ENCODE results near the gene KLHL22. TPM values are rescaled to one million over a fixed set of nuclear protein-coding genes. Genes with fewer than 3 reads are reported as not detected.

KLHL22 gene
- total and polyA plus RNA-seq, 2 of the 13 experiments (the other 11 are each of a cell fraction or from before 2014, with no cell fraction given), result 10.9 to 14.8 TPM

DNA sequence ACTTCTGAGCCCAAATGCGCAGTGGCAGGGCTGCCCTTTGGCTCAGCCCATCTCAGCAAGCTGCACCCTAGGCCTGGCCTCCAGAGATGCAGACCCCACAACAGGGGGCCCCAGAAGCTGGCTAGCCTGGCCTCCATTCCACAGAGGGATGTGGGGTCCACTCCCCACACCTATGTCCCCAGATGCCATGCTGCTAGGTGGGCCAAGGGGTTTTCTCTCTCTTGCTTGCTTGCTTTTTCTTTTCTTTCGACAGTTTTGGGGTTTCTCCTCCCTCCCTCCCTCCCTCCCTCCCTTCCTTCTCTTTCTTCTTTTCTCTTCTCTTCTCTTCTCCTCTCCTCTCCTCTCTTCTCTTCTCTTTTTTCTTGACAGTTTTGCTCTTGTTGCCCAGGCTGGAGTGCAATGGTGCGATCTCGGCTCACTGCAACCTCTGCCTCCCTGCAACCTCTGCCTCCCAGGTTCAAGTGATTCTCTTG lies 67.6 kb downstream of the KLHL22 start:
- Histone ChIP-seq H3K36me3 (replicated peaks in 1 of 2; ENCODE audit: control insufficient read depth in 1 of 2, insufficient read depth in 2 of 2, low read length in 2 of 2) (peaks cover 9 to 13% of the 10 kb centered on the region in 2 experiments; a peak in 4 of 5 replicates), H3K4me3 (replicated peaks in 1 of 3; ENCODE audit: insufficient read depth in 1 of 3, low read depth in 2 of 3, low read length in 3 of 3) (no peak overlapping the region), H3K4me1 (ENCODE audit: insufficient read depth, low read length) (peaks cover 22% of the 10 kb centered on the region), H3K9ac (ENCODE audit: insufficient read depth, low read depth, low read length) (no peak overlapping the region), H3K27me3 (ENCODE audit: control insufficient read depth in 1 of 2, insufficient read depth in 2 of 2, low read length in 2 of 2) (no peaks in the 10 kb centered on the region), H4K20me1 (ENCODE audit: insufficient read depth, low read length) (no peaks in the 10 kb centered on the region), H3K27ac (ENCODE audit: extremely low read length, insufficient read depth, low read length) (no peak overlapping the region), H2AFZ (ENCODE audit: low read length) (no peak overlapping the region), H3K9me3 (ENCODE audit: low read length) (no peaks in the 10 kb centered on the region), H3K79me2 (ENCODE audit: insufficient read depth, low read length) (peaks cover 2% of the 10 kb centered on the region), H3K4me2 (ENCODE audit: low read depth, low read length) (no peak overlapping the region)
- 100% methylated on average over 3 of the region's 4 CpGs for WGBS (ENCODE audit: low lambda C conversion rate)
- ChIA-PET POLR2A (no interaction called here), CTCF (ENCODE audit: low intra/inter-chr PET ratio, low total read pairs) (no interaction called here)
- DNase-seq (ENCODE audit: low spot score) (no peak), ATAC-seq (no peak), FAIRE-seq (no peak)
- in situ Hi-C loops (cut with HindIII; ENCODE audit: extremely low pct_ligation_motif_present, low pct_unique_long_range_greater_than_20kb), result no loop called here
- BruUV-seq (replicated peaks), result no TSS peak
- intact Hi-C loops (cut with micrococcal nuclease; ENCODE audit: unreplicated experiment), result loop anchor here (10.0 kb wide), 1 partner anchor 67 kb away; the partner anchor contains the start of gene KLHL22
- TF ChIP-seq MYPOP (CRISPR knock-in tag; IDR thresholded peaks at IDR 0.05) (no peak), PPARG (CRISPR knock-in tag; conservative IDR thresholded peaks at IDR 0.05) (no peak), THAP9 (CRISPR knock-in tag; IDR thresholded peaks at IDR 0.05; ENCODE audit: borderline replicate concordance) (no peak), CBX1 (IDR thresholded peaks at IDR 0.05; ENCODE audit: low read depth) (no peak), ZNF251 (CRISPR knock-in tag; IDR thresholded peaks at IDR 0.05) (no peak), SRSF9 (IDR thresholded peaks at IDR 0.05; ENCODE audit: borderline replicate concordance, insufficient read depth, low read depth, low read length, poor library complexity, severe bottlenecking) (no peak), AGO1 (IDR thresholded peaks at IDR 0.05; ENCODE audit: low read depth, low read length, poor library complexity, severe bottlenecking) (no peak), TRIM22 (IDR thresholded peaks at IDR 0.05) (no peak), MXD4 (CRISPR knock-in tag; IDR thresholded peaks at IDR 0.05) (no peak), ZNF513 (CRISPR knock-in tag; conservative IDR thresholded peaks at IDR 0.05) (no peak), ZNF709 (CRISPR knock-in tag; IDR thresholded peaks at IDR 0.05) (no peak), CENPT (CRISPR knock-in tag; IDR thresholded peaks at IDR 0.05; ENCODE audit: low read depth) (no peak), ZNF34 (CRISPR knock-in tag; IDR thresholded peaks at IDR 0.05; ENCODE audit: borderline replicate concordance) (no peak), SKI (IDR thresholded peaks at IDR 0.05; ENCODE audit: partially characterized antibody) (no peak), U2AF1 (optimal IDR thresholded peaks at IDR 0.05; ENCODE audit: low read depth, low read length) (no peak), KDM1A (CRISPR knock-in tag; IDR thresholded peaks at IDR 0.05) (no peak)
- TF ChIP-seq, protein P1, sequence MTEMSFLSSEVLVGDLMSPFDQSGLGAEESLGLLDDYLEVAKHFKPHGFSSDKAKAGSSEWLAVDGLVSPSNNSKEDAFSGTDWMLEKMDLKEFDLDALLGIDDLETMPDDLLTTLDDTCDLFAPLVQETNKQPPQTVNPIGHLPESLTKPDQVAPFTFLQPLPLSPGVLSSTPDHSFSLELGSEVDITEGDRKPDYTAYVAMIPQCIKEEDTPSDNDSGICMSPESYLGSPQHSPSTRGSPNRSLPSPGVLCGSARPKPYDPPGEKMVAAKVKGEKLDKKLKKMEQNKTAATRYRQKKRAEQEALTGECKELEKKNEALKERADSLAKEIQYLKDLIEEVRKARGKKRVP (CRISPR knock-in tag; IDR thresholded peaks at IDR 0.05), result no peak

All from HepG2 (cell line).